ENCODE results near the gene CMA1. TPM values are rescaled to one million over a fixed set of nuclear protein-coding genes. Genes with fewer than 3 reads are reported as not detected.
"Not testable (repeated sequence)": the region's sequence is repeated elsewhere in the genome, so short reads cannot be mapped to it uniquely, and the experiment has no call there.

CMA1 gene
- total RNA-seq, 4 donors from 2014 or later, result 0.76 TPM; not detected in 3

DNA sequence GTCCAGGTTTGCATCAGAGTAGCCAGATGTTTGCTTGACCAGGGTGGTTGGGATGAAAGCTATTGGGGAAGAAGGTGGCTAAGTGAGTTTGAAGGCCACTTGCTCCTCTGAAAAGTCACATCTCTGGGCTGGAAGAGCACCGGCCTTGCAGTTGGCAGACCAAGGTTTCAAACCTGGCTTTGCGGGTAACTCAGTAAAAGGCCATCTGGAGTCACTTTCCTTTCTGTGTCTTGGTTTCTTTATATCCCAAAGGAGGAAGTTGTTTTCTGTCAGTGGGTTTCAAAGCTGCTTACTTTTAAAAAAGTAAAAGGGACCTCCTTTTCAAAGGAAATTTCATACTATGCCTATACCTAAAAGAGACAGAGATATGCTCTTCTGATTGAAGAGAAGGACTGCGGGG, 26.2 kb upstream of the CMA1 start:
- TF ChIP-seq, protein P1, sequence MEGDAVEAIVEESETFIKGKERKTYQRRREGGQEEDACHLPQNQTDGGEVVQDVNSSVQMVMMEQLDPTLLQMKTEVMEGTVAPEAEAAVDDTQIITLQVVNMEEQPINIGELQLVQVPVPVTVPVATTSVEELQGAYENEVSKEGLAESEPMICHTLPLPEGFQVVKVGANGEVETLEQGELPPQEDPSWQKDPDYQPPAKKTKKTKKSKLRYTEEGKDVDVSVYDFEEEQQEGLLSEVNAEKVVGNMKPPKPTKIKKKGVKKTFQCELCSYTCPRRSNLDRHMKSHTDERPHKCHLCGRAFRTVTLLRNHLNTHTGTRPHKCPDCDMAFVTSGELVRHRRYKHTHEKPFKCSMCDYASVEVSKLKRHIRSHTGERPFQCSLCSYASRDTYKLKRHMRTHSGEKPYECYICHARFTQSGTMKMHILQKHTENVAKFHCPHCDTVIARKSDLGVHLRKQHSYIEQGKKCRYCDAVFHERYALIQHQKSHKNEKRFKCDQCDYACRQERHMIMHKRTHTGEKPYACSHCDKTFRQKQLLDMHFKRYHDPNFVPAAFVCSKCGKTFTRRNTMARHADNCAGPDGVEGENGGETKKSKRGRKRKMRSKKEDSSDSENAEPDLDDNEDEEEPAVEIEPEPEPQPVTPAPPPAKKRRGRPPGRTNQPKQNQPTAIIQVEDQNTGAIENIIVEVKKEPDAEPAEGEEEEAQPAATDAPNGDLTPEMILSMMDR (IDR thresholded peaks at IDR 0.05 in 4 of 5, conservative IDR thresholded peaks at IDR 0.05 in 1 of 5), result no peak
- no peak for TF ChIP-seq POLR2A (IDR thresholded peaks at IDR 0.05)
- Histone ChIP-seq H3K9me3 (no peaks in the 10 kb centered on the region), H3K27ac (no peak overlapping the region), H3K4me1 (no peaks in the 10 kb centered on the region), H3K27me3 (no peaks in the 10 kb centered on the region), H3K36me3 (no peaks in the 10 kb centered on the region), H3K4me3 (no peak overlapping the region)
- DNase-seq (no peak), ATAC-seq (no peak)
- in situ Hi-C loops (cut with MboI; ENCODE audit: low sequenced_read_pairs in 4 of 4) (no loop called here), intact Hi-C loops (cut with DNase I; ENCODE audit: low total_unique reads) (no loop called here)

DNA sequence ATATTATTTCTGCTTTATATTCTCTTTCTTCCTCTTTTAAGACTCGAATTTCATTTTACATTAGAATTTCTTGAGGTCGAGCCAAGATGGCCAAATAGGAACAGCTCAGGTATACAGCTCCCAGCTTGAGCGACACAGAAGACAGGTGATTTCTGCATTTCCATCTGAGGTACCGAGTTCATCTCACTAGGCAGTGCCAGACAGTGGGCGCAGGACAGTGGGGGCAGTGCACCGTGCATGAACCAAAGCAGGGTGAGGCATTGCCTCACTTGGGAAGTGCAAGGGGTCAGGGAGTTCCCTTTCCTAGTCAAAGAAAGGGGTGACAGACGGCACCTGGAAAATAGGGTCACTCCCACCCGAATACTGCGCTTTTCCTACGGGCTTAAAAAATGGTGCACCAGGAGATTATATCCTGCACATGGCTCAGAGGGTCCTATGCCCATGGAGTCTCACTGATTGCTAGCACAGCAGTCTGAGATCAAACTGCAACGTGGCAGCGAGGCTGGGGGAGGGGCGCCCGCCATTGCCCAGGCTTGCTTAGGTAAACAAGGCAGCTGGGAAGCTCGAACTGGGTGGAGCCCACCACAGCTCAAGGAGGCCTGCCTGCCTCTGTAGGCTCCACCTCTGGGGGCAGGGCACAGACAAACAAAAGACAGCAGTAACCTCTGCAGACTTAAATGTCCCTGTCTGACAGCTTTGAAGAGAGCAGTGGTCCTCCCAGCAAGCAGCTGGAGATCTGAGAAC, 18.0 kb upstream of the CMA1 start:
- DNase-seq; intact Hi-C loops (cut with DNase I; ENCODE audit: low total_unique reads); H3K36me3 ChIP-seq; in situ Hi-C loops (cut with MboI; ENCODE audit: low sequenced_read_pairs in 4 of 4); H3K4me1 ChIP-seq; ATAC-seq; H3K27me3 ChIP-seq; H3K4me3 ChIP-seq; H3K27ac ChIP-seq; H3K9me3 ChIP-seq: not testable (repeated sequence)

DNA sequence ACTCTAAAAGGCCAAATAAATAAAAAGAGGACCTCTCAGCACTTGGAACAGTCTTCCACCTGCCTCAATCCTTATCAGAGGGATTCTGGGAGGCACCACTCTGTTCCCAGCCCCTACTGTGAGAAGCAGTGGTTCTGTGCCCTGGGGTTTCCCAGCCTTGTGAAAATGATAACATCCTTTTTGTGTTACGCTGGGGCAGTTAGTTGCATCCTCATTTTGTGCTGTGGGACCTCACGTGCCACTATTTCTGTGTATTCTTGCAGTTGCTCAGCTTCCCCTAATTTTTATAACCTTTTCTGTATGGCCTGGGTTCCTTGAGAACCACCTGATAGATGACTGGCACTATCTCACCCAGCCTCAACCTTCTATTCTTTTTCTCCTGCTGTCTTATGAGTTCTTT, 10.8 kb upstream of the CMA1 start:
- DNase-seq (no peak), ATAC-seq (no peak)
- in situ Hi-C loops (cut with MboI; ENCODE audit: low sequenced_read_pairs in 4 of 4), result no loop called here
- Histone ChIP-seq H3K4me3 (no peak overlapping the region), H3K9me3 (no peaks in the 10 kb centered on the region), H3K27ac (no peak overlapping the region), H3K36me3 (no peaks in the 10 kb centered on the region), H3K27me3 (no peaks in the 10 kb centered on the region), H3K4me1 (no peaks in the 10 kb centered on the region)
- intact Hi-C loops (cut with DNase I; ENCODE audit: low total_unique reads), result no loop called here
- TF ChIP-seq POLR2A (IDR thresholded peaks at IDR 0.05), result no peak
- TF ChIP-seq, protein P1 (IDR thresholded peaks at IDR 0.05 in 4 of 5, conservative IDR thresholded peaks at IDR 0.05 in 1 of 5), result no peak

DNA sequence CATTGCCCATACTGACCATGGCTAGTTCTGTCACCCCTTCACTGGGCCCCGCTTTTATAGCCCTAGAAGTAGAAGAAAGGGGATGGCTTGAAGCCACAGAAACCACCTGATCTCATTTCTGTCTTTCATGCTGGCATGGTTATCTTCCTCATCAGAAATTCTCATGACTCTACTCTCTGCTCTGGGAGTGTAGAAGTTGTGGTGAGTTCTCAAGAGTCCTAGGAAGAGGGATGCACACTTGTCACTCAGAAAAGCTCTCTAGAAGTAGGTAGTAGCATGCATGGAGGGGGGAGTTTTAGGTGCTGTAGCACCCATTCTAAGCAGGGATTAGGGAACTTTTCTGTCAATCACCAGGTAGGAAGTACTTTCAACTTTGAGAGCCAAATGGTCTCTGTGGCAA, 6.1 kb upstream of the CMA1 start:
- Histone ChIP-seq H3K27ac (no peak overlapping the region), H3K4me3 (no peak overlapping the region), H3K9me3 (no peaks in the 10 kb centered on the region), H3K4me1 (no peaks in the 10 kb centered on the region), H3K36me3 (no peaks in the 10 kb centered on the region), H3K27me3 (no peaks in the 10 kb centered on the region)
- in situ Hi-C loops (cut with MboI; ENCODE audit: low sequenced_read_pairs in 4 of 4) (no loop called here), intact Hi-C loops (cut with DNase I; ENCODE audit: low total_unique reads) (no loop called here)
- TF ChIP-seq, protein P1 (IDR thresholded peaks at IDR 0.05 in 4 of 5, conservative IDR thresholded peaks at IDR 0.05 in 1 of 5), result no peak
- TF ChIP-seq POLR2A (IDR thresholded peaks at IDR 0.05), result no peak
- DNase-seq (no peak), ATAC-seq (no peak)

DNA sequence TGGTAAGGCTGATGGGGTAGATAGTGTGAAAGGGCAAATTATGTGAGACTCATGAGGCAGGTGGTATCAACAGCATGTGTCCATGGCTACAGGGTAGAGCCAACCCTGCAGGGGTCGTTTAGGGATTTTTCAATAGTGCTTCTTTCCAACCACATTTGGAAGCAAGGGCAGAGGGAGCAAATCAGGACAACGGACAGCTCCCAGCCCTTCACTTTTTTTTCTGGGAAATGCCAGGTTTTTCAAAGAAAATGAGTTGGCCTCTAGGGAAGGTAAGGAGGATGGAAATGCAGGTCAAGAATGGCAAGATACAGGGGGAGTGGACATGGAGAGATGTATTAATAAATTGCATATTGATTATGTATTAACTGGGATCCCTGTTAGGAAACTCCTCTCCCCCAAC, 4.9 kb upstream of the CMA1 start:
- in situ Hi-C loops (cut with MboI; ENCODE audit: low sequenced_read_pairs in 4 of 4), result no loop called here
- intact Hi-C loops (cut with DNase I; ENCODE audit: low total_unique reads), result no loop called here

More for the DNA sequence above, 4.9 kb upstream of the CMA1 start:
- H3K27me3 ChIP-seq, result no peaks in the 10 kb centered on the region
- ATAC-seq (no peak), DNase-seq (no peak)
- no peaks in the 10 kb centered on the region for H3K4me1 ChIP-seq
- no peak for TF ChIP-seq POLR2A (IDR thresholded peaks at IDR 0.05)
- TF ChIP-seq, protein P1 (IDR thresholded peaks at IDR 0.05 in 4 of 5, conservative IDR thresholded peaks at IDR 0.05 in 1 of 5), result no peak
- H3K9me3 ChIP-seq, result no peaks in the 10 kb centered on the region
- no peak overlapping the region for H3K27ac ChIP-seq
- H3K4me3 ChIP-seq, result no peak overlapping the region
- no peaks in the 10 kb centered on the region for H3K36me3 ChIP-seq

All from gastrocnemius medialis (tissue), 4 donors.